ENCODE measurements around the gene SRCIN1. TPM values are rescaled to one million over a fixed set of nuclear protein-coding genes. Genes with fewer than 3 reads are reported as not detected.
A peak's percentile ranks its signal among the peaks of the same experiment; 100 is the strongest.

Gene SRCIN1
- total RNA-seq, 1 experiment from 2014 or later = 6.0 TPM

DNA sequence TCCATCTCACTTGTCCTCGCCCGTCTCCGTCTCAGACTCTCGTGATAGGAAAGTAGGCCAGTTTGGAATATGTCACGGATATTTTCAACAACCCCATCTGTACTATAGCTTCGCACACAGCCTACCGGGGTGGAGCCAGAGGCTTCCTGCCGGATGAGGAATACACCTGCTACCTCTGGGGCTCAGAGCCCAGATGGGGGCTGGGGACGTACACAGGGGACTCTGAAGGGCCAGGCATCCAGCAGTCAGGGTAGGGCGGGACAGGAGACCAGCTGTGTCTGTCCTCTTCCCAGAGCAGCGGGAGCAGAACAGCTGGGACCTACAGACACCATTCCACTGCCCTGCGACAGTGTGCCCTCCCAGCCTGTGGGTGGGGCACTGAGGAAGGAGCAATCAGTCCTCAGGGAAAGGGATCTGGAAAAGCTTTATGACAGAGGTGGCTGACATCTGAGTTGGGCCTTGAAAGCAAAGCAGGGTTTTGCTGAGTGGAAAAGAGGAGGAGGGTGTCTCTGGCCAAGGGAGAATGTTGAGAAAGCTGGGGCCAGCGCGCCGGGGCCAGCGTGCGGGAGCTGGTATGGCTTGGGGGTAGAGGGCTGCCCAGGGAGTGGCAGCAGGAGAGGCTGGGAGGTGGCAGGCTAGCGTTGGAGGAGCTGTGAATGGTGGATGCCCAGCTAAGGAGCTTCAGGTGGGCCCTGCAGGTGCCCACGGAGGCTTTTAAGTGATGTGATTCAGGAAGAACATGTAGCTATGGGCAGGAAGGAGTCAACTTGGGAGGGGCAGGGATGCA is 11.5 kb upstream of the SRCIN1 start:
- DNase-seq (ENCODE audit: low spot score) = peak; percentile 47

DNA sequence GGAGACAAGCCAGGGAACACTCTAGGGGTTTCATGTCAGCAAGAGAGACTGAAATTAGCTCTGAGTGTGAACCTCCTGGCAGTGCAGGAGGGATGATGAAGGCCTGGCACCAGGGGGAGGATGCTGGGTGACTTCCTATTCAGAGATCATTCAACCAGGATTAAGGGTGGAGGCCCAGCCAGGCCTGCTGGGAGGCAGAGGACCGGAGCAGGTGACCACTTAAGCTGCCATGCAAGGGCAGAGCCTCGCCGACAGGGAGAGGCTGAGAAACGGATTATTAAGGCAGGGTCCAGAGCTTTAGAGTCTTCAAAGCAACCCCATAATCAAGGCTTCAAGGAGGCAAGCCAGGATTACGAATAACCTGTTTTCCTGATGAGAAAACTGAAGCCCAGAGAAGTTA is 10.6 kb upstream of the SRCIN1 start:
- DNase-seq (ENCODE audit: low spot score) = no peak

DNA sequence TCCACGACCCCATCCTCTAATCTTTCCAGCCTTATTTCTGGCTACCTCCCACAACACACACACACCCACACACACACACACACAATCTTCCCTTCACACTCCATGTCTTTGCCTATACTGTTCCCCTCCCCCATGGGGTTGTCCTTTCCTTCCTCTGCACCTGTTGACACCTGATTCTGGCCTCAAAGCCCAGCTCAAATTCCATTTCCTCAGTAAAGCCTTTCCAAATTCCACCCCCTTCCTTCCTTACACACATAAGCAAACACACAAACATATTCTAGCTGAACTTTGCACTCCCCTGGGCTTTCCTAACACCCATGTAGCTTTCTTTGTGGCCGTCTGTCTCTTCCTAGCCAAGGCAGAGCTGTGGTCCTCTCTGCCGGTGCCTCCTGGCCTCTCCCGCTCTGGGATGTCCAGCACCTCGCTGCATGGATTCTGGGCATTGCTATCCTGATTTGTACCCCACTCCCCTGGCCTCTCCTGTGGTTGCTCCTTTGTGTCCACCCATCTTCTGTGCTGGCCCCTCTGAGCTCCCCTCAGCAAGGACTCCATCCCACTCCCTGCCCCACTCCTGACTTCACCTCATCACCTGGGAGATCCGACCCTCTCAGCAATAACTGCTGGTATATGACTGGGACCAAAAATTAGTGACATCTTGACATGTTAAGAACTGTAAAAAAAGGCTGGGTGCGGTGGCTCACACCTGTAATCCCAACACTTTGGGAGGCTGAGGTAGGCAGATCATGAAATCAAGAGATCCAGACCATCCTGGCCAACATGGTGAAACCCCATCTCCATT is 8.4 kb upstream of the SRCIN1 start:
- peak; percentile 72 for DNase-seq (ENCODE audit: low spot score)

DNA sequence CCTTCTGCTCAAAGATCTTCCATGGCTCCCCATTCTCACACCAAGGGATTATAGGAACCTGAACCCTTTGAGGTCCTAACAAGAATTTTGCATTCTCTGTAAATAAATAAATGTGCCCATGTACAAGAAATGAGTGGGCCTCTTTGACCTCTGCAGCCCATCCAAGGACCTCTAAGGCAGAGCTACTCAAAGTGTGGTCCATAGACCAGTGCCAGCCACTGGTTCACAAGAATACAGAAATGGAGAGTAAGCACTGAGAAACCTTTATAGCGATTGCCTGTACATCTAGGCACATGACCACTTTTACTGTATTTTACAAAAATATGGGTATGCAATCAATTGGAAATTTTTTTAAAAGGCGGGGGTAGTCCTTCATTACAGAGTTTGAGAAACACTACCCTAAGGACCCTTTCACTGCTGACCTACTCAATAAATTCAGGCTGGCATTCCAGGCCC is 7.8 kb upstream of the SRCIN1 start:
- no peak for DNase-seq (ENCODE audit: low spot score)

DNA sequence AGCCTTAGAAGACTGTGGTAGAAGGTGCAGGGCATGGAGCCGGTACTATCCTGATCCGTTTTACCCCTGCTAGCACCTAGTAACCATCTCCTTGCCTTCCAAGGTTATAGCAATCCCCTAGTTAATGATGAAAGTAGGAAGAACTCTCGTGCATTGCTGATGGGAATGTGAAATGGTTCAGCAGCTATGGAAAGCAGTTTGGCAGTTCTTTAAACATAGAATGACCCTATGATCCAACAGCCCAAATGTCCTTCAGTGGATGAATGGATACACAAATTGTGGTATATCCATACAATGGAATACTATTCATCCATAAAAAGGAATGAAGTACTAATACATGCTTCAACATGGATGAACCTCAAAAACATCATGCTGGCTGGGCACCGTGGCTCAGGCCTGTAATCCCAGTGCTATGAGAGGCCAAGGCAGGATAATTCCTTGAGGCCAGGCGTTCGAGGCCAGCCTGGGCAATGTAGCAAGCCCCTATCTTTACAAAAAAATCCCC is 6.2 kb upstream of the SRCIN1 start:
- no peak for DNase-seq (ENCODE audit: low spot score)

DNA sequence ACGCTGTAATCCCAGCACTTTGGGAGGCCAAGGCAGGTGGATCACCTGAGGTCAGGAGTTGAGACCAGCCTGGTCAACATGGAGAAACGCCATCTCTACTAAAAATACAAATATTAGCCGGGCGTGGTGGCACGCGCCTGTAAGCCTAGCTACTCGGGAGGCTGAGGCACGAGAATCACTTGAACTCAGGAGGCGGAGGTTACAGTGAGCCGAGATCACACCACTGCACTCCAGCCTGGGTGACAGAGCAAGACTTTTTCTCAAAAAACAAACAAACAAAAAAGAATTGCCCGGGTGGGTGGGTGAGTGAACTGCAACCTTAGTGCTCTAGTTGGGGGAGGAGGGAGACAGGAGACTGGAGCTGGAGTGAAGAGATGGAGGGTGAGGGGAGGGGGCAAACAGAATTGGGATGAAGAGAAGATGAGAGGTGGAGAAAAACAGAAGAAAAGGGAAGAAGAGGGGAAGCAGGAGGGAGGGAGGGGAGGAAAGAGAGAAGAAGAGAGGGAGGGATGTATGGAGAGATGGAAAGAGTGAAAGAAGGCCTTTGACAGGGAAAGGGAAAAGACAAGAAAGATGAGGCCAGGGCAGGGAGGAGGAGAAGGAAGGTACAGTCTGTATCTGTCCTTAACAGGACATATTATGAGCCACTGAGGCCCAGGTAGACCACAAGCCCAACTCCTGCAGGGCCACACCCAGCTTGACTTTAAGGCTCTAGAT is 5.5 kb upstream of the SRCIN1 start:
- no peak for DNase-seq (ENCODE audit: low spot score)

DNA sequence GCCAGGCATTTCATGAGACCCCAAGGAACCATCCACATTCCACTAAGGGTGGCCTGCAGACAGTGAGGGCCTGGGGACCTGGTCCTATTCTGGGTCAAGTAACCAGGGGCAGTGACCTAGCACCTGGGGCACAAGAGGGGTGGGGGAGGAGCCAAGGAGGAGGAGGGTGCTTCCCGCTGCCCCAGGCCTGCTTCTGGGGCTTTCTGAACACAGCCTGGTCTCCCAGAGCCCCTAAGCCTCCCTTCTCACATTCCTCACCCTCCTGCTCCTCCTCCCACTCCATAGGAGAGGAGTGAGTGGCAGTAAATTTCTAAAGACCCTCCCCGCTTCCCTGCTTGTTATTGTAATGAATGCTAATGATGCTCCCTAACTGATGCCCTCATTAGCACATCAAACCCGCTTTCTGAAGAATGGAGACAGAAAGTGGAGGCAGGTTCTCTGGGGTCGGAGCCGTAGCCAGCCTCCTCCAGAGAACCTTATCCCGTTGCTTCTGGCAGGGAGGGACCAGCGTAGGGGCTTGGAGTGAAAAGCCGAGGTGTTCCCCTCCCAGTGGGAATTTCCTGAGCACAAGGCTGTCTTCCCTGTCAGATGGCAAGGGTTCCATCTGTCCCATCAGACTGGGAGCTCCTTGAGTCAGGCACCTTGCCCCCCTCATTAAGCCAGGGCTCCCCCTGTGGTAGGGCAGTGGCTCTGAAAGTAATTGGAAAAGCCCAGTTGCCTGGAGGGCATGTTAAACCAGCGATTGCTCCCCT is 3.7 kb upstream of the SRCIN1 start:
- no peak for DNase-seq (ENCODE audit: low spot score)

DNA sequence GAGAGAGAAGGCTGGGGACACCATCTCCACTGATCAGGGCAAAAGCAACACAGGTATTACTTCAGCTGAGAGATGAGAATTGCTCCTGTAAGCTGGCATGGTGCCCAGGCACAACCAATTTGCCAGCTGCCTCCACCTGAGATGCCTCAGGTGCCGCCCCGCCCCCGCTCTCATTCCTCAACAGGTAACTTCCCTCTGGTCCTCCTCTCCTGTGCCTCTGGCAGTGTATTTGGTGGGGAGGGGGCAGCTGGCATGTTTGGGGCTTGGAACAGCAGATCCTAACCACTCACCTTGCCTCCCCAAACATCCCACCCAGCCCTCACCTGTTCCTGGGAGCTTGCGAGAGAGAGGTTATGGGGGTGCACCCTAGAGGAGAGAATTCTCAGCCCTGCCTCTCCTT is 2.9 kb upstream of the SRCIN1 start:
- DNase-seq (ENCODE audit: low spot score) = peak; percentile 78

DNA sequence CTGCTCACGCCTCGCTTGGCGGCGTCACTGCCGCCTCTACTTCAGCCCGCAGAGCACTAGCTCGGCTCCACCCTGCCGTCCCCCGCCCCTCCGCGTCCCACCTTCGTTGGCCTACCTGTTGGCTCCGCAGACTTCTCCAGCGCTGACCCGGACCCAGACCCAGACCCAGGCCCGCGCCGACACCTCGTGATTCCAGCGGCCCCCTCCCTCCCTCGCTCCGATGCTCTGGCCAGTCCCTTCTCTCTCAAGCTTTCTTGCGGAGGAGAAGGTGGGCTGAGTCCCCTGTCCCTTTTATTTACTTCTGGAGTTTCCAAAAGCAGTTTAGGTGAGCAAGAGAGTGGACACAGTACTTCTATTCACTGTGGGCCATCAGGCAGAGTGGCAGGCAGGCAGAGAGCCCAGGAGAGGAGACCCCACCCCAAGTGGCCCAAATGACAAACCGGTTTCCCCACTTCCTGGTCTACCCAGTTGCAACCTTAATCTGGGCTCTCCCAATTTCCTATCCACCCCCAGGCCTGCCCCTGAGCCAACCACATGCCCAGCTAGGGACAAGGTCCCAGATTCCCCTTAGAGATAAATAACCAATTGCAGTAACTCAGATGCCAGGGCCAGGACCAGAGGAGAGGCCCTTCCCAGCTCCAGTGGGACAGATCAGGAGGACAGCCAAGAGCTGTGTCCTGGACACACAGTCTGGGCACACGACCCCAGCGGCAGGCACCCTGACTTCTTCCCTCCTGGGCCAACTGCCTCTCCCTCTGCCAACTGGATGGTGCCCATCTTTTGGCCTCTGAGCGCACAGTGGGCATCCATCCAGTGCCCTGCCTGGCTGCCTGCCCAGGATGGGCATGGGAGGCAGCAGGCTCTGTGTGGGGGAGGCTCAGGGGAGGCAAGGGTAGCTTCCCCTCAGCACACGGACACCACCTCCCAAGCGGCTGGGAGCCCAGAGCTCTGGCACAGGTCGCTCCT is 1.2 kb upstream of the SRCIN1 start:
- no peak for DNase-seq (ENCODE audit: low spot score)

DNA sequence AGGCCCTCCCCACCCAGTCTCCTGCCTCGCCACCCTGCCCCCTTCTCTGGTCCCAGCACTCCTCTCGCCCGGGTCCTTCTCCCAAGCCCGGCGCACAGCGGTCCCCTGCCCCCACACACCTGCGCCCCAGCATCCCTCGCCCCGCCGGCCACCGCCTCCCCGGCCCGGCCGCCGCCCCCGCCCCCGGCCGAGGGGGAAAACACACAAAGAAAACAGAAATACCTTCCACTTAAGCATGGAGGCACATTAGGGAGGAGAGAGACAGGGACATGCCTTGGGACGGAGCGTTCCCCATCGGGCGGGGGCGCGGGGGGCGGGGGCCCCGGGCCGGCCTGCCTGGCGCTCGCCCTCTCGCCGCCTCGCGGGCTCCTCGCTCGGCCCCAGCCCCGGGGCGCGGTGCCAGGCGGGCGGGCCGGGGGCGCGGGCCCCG is 326 bp downstream of the SRCIN1 start:
- DNase-seq (ENCODE audit: low spot score) = no peak

DNA sequence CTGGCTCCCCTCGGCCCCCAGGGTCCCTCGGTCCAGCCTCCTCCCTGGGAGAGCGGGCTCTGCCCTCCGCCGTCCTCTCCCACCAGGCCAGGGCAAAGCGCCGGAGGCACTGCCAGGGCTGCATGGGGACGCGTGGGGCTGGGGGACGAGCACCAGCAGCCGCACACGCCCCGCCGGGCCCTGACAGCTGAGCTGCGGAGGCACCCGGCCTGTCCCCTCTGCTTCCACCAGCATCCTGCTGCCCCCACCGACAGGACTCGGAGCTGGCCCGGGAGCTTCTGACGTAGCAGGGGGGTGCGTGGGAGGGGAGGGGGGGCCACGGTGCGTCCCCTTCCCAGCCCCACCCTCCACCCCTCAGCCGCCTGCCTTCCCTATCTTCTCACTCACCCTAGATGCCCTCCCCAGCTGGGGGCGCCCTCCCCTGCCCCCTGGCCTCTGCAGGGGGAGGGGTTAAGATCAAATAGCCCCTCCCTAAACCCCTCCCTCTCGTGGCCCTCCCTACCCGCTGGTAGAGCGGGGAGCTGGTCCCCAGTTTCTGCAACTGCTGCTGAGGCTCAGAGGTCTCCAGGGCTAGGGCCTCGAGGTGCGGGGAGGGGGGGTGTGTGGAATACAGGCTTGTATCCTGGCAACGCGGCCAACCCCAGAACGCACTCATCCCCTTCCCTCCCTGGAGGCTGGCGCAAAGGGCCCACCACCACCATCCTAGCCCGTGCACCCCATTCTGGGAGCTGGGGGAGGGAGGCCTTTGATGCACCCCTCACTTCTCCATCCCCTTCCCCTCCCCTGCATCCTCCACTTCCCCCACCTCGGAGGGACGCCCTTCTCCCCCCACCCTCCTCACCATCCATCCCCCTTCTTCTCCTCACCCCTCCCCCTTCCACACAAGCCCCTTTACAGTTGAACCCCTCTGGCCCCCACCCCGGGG is 1.0 kb downstream of the SRCIN1 start:
- peak; percentile 58 for DNase-seq (ENCODE audit: low spot score)

DNA sequence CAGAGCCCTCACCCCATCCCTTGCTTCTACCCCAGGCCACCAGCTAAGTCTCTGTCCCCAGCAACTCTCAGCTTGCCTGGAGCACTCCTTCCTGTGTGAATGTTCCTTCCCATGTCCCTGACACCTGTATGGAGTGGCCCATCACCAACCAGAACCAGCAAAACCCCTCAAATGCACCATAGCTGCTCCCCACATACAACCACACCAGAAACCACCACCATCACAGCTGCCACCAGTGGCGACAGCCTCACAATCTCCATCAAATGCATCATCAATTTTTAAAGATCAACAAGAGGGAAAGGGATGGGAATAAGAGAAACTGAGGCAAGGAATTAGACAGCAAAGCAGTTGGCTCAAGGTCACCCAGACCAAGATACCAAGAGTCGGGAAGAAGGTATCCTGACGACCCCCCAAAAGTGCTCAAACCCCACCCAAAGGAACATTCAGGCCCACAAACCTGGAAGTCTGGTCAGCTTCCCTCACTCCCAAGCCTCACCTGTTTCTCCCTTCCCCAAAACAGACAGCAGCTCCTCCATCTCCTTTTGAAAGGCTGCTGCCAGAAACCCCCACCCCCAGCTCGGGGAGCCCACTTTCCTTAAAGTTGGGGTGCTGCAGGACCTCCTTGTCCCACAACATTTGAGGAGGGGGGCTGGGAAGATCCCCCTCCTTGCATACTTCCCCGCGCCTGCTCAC is 1.8 kb downstream of the SRCIN1 start:
- DNase-seq (ENCODE audit: low spot score) = no peak

DNA sequence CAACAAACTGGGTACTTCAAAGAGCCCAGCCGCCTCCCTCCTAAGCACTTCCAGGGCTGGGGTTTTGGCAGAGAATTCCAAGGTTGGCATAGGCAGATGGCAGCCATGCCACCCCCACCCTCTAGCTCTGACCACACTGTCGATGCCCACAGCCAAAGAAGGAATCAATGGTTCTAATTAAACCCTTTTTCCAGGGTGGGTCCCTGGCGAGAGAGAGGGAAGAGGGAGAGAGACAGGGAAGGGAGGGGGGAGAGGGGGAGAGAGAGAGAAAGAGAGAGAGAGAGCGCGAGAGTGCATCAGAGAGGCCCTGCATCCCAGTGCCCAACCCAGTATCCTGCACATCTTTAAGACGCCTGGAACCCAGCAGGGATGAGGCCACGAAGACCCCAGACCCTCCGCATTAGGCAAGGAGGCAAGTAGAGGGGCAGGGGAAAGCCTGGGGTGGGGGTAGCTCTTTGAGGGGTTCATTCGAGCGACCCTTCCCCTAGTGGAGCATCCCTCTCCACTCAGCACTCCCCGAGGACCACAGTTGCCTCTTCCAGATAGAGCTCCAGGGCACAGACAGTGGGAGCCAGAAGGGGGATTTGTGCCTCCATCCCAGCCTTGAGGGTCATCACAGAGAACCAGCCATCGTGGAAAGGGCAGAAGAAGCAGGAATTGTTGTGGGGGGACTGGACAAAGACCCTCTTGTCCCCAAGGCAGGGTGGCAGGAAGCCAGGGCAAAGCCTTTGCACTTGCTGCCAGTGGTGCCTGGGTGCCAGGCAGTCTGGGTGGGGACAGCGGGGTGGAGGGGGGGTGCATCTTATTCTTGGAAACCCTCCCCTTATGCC is 2.6 kb downstream of the SRCIN1 start:
- DNase-seq (ENCODE audit: low spot score) = no peak

DNA sequence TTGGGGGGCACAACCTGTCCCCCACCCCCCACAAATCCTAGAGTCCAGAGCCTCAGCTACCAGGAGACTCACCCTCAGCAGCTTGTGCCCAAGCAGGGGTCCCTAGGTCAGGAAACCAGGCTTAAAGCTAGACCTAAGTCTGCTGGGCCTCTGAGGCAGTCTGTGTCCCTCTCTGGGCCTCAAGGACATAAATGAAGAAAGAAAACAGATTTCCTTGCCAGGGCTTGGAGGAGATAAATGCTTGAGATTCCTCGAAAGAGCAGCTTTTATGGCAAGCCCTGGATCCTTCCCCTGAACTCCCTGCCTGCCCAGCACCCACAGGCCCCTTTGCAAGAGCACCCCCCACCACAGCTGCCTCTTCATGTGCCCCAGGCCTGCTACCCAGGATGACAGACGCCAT is 3.3 kb downstream of the SRCIN1 start:
- no peak for DNase-seq (ENCODE audit: low spot score)

DNA sequence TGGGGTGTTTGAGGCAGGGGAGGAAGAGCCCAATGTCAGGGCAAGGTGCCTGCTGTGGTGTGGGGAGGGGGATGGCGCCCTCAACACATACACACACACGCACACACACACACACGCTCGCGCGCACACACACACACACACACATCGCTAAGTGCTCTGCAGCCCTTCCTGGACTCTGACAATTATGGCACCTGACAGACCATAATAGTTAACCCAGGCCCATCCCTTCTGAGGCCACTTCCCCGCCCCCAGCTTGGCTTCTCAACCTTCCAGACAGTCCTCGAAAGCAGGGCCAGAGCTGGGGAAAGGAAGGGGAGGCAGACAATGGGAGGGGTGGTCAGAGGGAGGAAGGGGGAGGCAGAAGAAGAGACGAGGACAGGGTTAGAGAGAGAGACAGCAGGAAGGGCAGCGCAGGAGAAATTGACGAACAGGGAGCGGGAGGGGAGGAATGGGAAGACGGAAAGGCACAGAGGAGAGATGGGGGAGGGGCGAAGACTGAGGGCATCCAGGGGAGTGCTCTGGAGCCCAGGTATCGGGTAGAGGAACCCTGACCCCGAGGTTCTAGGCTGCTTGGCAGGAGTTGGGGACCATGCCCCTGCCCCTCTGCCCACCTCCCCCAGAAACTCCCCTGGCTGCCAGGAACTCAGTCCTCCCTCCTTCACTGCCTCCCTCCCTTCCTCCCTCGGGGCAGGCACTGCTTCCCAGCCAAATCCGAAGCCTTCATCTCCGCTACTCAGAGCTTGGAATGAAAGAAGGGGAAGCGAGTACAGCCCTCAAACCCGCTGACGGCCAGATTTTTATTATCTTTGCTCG is 4.0 kb downstream of the SRCIN1 start:
- peak; percentile 69 for DNase-seq (ENCODE audit: low spot score)

DNA sequence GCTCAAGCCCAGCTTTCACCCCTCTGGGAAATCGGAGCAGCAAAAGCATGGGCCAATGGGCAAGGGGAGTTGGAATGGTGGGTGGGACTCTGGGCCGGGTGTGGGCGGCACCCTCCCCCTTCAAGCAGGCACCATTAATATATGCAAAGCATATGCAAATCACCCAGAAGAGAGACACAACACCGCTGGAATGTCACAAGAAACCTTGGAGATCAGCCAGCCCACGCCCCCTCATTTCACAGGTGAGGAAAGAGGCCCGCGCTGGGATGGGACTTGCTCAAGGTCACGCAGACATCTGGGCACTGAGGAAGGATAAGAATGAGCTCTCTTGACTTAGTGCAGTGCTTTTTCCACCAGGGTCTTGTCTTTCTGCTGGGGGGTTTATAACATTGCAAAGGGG is 4.8 kb downstream of the SRCIN1 start:
- no peak for DNase-seq (ENCODE audit: low spot score)

DNA sequence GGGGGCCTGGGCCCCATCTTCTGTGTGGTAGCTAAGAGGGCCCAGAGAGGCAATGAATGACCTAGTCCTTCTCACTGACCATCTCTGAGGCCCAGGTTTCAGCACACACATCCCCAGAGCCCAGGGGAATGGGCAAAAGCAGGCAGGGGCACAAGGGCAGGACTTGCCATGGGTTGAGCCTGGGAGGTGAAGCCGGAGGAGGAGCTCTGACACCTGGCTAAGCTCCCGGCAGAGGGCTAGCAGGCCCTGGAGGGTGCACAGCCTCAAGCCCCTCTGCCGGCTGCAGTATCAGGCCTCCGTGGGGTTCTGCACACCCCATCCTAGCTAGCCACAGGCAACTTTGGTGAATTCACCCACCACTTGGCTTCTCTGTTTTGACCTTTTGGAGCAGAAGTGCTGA is 5.3 kb downstream of the SRCIN1 start:
- DNase-seq (ENCODE audit: low spot score) = no peak

Data from HT-29 (cell line).